Pancreas (tissue), 10 donors: ENCODE data around the gene ZNRD2. TPM values are rescaled to one million over a fixed set of nuclear protein-coding genes. Genes with fewer than 3 reads are reported as not detected.
A peak's percentile ranks its signal among the peaks of the same experiment; 100 is the strongest.

Experiments used
- ATAC-seq, 4 donors: fragments of 200-7000 bp; cut with Tn5 transposase; one replicate each; pipeline versions ENCODE4 v1.8.0 to v1.9.1; 2020; ENCODE audit warnings: mild to moderate bottlenecking in 4 of 4, moderate library complexity in 4 of 4
- DNase-seq, 6 donors: peaks; one replicate each; pipeline ENCODE4 v3.0.0-alpha.2; 2020
- FAIRE-seq: peaks from 2 replicates; lab custom pipeline; 2012; peaks lifted over from hg19 to GRCh38; lab: Jason Lieb, UNC
- H3K27ac ChIP-seq, 4 donors: fragments of 200-600 bp; sonication (generic); 1 replicate in 3 of 4; 2 replicates in 1 of 4; pipeline versions ENCODE4 v1.5.0 to v1.8.0; 2020
- H3K27me3 ChIP-seq, 4 donors: fragments of 200-600 bp; one replicate each; pipeline ENCODE4 v1.8.0; 2021
- H3K36me3 ChIP-seq, 3 donors: fragments of 200-600 bp; sonication (generic) in 1 of 3; one replicate each; pipeline versions ENCODE4 v1.5.0 to v1.8.0; 2020 to 2021
- H3K4me1 ChIP-seq, 3 donors: fragments of 200-600 bp; one replicate each; pipeline ENCODE4 v1.8.0; 2021
- H3K4me3 ChIP-seq, 4 donors: fragments of 200-600 bp; sonication (generic) in 2 of 4; one replicate each; pipeline versions ENCODE4 v1.5.0 to v1.8.0; 2020 to 2021
- H3K9me3 ChIP-seq, 4 donors: fragments of 200-600 bp; one replicate each; pipeline ENCODE4 v1.8.0; 2021
- WGBS, 2 donors: extraction: QIAGEN DNeasy Blood & Tissue Kit; methylation state at CpG; one replicate each; pipeline ENCODE4 v1.1.7; 2013; 5-methylcytosine and 5-hydroxymethylcytosine counted together
- intact Hi-C, 3 donors: fragments of 100-400 bp; cut with DNase I; formaldehyde crosslinking; loops; one replicate each; pipeline versions ENCODE4 v1.11.1 to v1.14.2; 2022
- polyA plus RNA-seq, 2 donors: library from polyadenylated mRNA; stranded (reverse); fragments of 200-250 nt; gene quantifications; one replicate each; pipeline ENCODE4 v1.2.3, GENCODE V29; 2013
- total RNA-seq, 6 donors: library from RNA; stranded (reverse); fragmentation: NEBNext Ultra II Directional in 4 of 6; extraction: Animal tissue kit (Norgen Biotek cat#: 25700) in 4 of 6; gene quantifications; one replicate each; pipeline versions ENCODE4 v1.2.1 to v1.2.4, GENCODE V29; 2021 to 2023
- TF ChIP-seq, protein P1 (sequence below), 4 donors: fragments of 200-600 bp; sonication (generic) in 3 of 4; IDR thresholded peaks; one replicate each; pipeline versions ENCODE4 v1.5.0 to v1.8.0; 2021; ENCODE audit warnings: antibody characterized with exemption in 4 of 4
- donor health status: healthy with polysubstance abuse.
- donor health status: DM: no; HTN: no; CAD: no; lungs with moderate emphysema.
- donor health status: DM: no; HTN: no; CAD: no.
- donor health status: control.
- donor health status: control.
- donor health status: Bipolar disorder and iron deficiency.
- donor health status: DM: yes; HTN: yes; CAD: no.
- donor health status: DM: no; HTN: no; CAD: no.
- donor health status: DM: no; HTN: no; CAD: no.
- donor health status: DM: yes; HTN: yes; CAD: no.

ZNRD2 gene
- total and polyA plus RNA-seq, 8 donors = 17.8 to 34.8 (median 22.6) TPM

DNA sequence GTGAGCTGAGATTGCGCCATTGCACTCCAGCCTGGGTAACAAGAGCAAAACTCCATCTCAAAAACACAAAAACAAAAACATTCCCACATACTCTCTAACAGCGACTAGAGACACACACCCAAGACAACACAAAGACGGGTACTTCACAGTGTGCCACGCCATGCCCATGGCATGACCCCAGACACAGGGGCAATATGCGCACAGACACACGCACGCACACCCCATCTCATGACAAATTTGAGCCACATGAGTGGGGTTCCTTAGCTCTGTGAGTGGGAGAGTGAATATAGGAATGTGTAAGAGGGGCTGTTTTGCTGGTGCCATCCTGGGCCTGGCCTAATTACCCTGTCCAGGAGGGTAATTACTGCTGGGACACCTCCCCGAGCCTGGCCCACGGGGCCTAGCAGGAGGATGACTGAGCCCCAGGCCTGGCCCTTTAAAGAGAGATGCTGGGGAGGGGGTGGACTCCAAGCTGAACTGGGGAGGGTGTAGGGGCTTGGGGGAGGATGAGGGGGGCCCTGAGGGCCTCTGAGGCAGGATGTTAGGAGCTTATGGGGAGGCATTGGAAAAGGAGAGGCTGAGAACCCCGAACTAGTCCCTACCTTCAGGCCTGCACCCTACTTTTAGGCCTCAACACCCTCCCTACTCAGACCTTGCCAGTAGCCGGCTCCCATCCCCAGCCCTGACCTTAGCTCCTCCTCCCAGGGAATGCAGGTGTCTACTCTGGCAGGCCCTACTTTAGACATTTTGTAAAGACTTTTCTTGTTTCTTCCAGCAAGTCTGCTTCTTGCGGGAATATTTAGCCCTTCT lies 13.6 kb upstream of the ZNRD2 start:
- ATAC-seq (no peak), FAIRE-seq (no peak), DNase-seq (peak in 2 of 6 donors; percentile 26 to 40)
- 70 to 73% methylated on average over 12 of the region's 12 CpGs for WGBS, 2 donors
- peaks cover 12 to 35% (median 12%) of the 10 kb centered on the region in 3 donors for H3K4me1 ChIP-seq
- peak overlapping the region; percentile 26 to 59 (median 51) for H3K4me3 ChIP-seq
- H3K27ac ChIP-seq = peak overlapping the region; percentile 61 to 95 (median 90)
- no peaks in the 10 kb centered on the region for H3K9me3 ChIP-seq
- TF ChIP-seq, protein P1, sequence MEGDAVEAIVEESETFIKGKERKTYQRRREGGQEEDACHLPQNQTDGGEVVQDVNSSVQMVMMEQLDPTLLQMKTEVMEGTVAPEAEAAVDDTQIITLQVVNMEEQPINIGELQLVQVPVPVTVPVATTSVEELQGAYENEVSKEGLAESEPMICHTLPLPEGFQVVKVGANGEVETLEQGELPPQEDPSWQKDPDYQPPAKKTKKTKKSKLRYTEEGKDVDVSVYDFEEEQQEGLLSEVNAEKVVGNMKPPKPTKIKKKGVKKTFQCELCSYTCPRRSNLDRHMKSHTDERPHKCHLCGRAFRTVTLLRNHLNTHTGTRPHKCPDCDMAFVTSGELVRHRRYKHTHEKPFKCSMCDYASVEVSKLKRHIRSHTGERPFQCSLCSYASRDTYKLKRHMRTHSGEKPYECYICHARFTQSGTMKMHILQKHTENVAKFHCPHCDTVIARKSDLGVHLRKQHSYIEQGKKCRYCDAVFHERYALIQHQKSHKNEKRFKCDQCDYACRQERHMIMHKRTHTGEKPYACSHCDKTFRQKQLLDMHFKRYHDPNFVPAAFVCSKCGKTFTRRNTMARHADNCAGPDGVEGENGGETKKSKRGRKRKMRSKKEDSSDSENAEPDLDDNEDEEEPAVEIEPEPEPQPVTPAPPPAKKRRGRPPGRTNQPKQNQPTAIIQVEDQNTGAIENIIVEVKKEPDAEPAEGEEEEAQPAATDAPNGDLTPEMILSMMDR (IDR thresholded peaks at IDR 0.05) = no peak
- H3K36me3 ChIP-seq = no peaks in the 10 kb centered on the region
- H3K27me3 ChIP-seq = no peaks in the 10 kb centered on the region
- intact Hi-C loops = no loop called here

- intact Hi-C loops = no loop called here
- H3K9me3 ChIP-seq = no peaks in the 10 kb centered on the region
- DNase-seq (peak in 4 of 6 donors; percentile 24 to 79 (median 50)), FAIRE-seq (no peak), ATAC-seq (peak in 1 of 4 donors; percentile 2)
- H3K27me3 ChIP-seq = no peaks in the 10 kb centered on the region
- H3K36me3 ChIP-seq = no peaks in the 10 kb centered on the region
- H3K4me3 ChIP-seq = peak overlapping the region; percentile 26 to 59 (median 51)
- peaks cover 8 to 32% (median 12%) of the 10 kb centered on the region in 3 donors for H3K4me1 ChIP-seq
- H3K27ac ChIP-seq = peak overlapping the region; percentile 86 to 95 (median 94)
- TF ChIP-seq, protein P1 (IDR thresholded peaks at IDR 0.05) = no peak
- WGBS, 2 donors = 1 to 2% methylated on average over 29 to 47 of the region's 47 CpGs
These were observed 12.8 kb upstream of the ZNRD2 start for GRCh38 chr11:65557280-65558001.

- no peaks in the 10 kb centered on the region for H3K36me3 ChIP-seq
- peak within 1 kb of the TSS; percentile 26 to 59 (median 51) for H3K4me3 ChIP-seq
- ATAC-seq (peak; percentile 83 to 90 (median 86)), DNase-seq (peak; percentile 82 to 94 (median 90)), FAIRE-seq (no peak)
- intact Hi-C loops = no loop called here
- peaks cover 8 to 32% (median 12%) of the 10 kb centered on the region in 3 donors for H3K4me1 ChIP-seq
- TF ChIP-seq, protein P1 (IDR thresholded peaks at IDR 0.05) = no peak
- H3K27ac ChIP-seq = peak within 1 kb of the TSS; percentile 86 to 95 (median 94)
- H3K27me3 ChIP-seq = no peaks in the 10 kb centered on the region
- 1% methylated on average over 40 to 79 of the region's 79 CpGs for WGBS, 2 donors
- H3K9me3 ChIP-seq = no peaks in the 10 kb centered on the region
These were observed 12.0 kb upstream of the ZNRD2 start, which contains the start of gene LTBP3 for GRCh38 chr11:65558002-65558929. Gene LTBP3, minus strand, starts transcription at chr11:65558359. Its CDS starts 400 bp downstream, at chr11:65557959.

DNA sequence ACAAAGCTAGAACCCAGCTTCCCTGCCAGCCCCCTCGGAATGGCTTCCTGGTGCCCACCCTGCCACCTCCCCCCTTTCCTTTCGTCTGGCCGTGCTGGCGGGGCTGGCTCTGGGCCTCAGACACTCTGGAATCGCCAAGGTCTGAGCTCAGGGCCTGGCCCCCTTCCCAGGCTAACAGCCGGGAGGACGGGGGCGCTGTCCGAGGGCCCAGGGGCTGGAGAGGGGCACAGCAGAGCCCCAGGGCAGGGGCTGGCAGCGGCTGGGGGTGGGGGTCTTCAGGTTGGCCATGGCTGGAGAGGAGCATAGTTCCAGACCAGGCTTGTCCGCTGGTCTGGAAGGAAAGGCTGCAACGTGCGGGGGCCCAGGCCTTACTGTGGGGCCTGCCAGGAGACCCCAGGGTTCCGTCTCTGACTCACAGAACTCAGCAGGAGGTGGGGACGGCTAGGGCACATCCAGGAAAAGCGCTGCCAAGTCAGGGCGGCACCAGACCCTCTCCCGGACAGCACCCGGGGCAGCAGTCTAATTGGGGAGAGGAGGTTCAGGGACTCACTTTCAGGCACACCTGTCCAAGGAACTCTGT lies 11.3 kb upstream of the ZNRD2 start:
- 33 to 40% methylated on average over 19 of the region's 19 CpGs for WGBS, 2 donors
- no peak for FAIRE-seq
- TF ChIP-seq, protein P1 (IDR thresholded peaks at IDR 0.05) = no peak
- Histone ChIP-seq H3K9me3 (no peaks in the 10 kb centered on the region), H3K27ac (peak overlapping the region; percentile 86 to 95 (median 94)), H3K36me3 (no peaks in the 10 kb centered on the region), H3K4me1 (peaks cover 8 to 32% (median 12%) of the 10 kb centered on the region in 3 donors), H3K27me3 (no peaks in the 10 kb centered on the region), H3K4me3 (peak overlapping the region in 2 of 4 donors; percentile 55 to 59)
- ATAC-seq = peak; percentile 45 to 62 (median 54)
- intact Hi-C loops = no loop called here
- DNase-seq = peak in 3 of 6 donors; percentile 64 to 87 (median 85)
